Heart left ventricle (tissue), 13 donors: ENCODE data around the gene BIRC3.

ENCODE experiments used
- POLR2A ChIP-seq, 2 donors: fragments of 450-650 bp; IDR thresholded peaks; one replicate each; pipeline ENCODE4 v1.6.1; 2017; ENCODE audit warnings: antibody characterized with exemption in 2 of 2, mild to moderate bottlenecking in 2 of 2, moderate library complexity in 2 of 2
- TF ChIP-seq, protein P1 (sequence below), 12 donors: fragments of 200-600 bp; sonication (generic) in 4 of 12; IDR thresholded peaks; one replicate each; pipeline versions ENCODE4 v1.5.0 to v1.8.0; 2018 to 2022; ENCODE audit warnings: antibody characterized with exemption in 12 of 12, mild to moderate bottlenecking in 5 of 12
- donor health status: ischemic (EF 13 %, LVEDD 7.1; RV severe dilation, severe dysfunction).
- donor health status: DM: no; HTN: yes; CAD: no.
- donor health status: DM: no; HTN: no; CAD: no.
- donor health status: ischemic (EF 25% LVEDD 6.9; RV normal size, moderate dysfunction).
- donor health status: ischemic (EF 25% LVEDD 5.7; RV mildly dilated, moderate dysfunction).
- donor health status: ischemic (EF 35%, LVEDD 5.7; RV mildly dilated, moderate dysfunction).
- donor health status: nonischemic (EF 11% LVEDD 7.7; RV severe dilation, severe dysfunction).
- donor health status: DM: yes; HTN: yes; CAD: no.
- donor health status: PGD.
- donor health status: ischemic (EF 29% LVEDD 5.4; RV normal size, mild dysfunction).
- donor health status: nonischemic (EF 23%, LVEDD 6.1; RV moderate dilation, normal function).

DNA sequence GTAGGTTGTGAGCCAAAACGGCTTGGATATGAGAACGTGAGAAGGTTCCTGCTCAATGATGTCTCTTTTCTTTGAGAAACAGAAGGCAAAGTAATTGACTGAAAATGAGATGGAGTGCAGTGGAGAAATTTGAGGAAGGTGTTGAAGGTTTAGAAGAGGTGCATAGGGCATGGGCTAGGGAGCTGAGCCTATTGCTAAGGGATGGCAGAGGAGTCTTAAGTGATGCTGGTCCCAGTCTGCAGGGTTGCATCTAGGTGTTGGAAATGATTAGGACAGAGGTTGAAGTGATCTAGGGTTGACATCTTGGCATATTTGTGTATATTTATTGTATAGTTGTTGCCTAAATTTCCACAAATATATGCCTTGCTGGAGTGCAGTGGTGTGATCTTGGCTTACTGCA lies 2.3 kb downstream of the BIRC3 start:
- TF ChIP-seq POLR2A (IDR thresholded peaks at IDR 0.05): no peak
- TF ChIP-seq, protein P1, sequence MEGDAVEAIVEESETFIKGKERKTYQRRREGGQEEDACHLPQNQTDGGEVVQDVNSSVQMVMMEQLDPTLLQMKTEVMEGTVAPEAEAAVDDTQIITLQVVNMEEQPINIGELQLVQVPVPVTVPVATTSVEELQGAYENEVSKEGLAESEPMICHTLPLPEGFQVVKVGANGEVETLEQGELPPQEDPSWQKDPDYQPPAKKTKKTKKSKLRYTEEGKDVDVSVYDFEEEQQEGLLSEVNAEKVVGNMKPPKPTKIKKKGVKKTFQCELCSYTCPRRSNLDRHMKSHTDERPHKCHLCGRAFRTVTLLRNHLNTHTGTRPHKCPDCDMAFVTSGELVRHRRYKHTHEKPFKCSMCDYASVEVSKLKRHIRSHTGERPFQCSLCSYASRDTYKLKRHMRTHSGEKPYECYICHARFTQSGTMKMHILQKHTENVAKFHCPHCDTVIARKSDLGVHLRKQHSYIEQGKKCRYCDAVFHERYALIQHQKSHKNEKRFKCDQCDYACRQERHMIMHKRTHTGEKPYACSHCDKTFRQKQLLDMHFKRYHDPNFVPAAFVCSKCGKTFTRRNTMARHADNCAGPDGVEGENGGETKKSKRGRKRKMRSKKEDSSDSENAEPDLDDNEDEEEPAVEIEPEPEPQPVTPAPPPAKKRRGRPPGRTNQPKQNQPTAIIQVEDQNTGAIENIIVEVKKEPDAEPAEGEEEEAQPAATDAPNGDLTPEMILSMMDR (IDR thresholded peaks at IDR 0.05): no peak
